Keratinocyte (primary cell): Measurements from ENCODE around the gene PAOX. TPM values are rescaled to one million over a fixed set of nuclear protein-coding genes. Genes with fewer than 3 reads are reported as not detected.

ENCODE experiments used
- DNase-seq: peaks from one replicate; pipeline ENCODE4 v3.0.0-alpha.2; 2011; ENCODE audit warnings: low read depth, missing footprints, low spot score
- FAIRE-seq: peaks from 2 replicates; lab custom pipeline; 2011; peaks lifted over from hg19 to GRCh38; lab: Jason Lieb, UNC
- H2AFZ ChIP-seq: 2 replicates; pipeline ENCODE4 v1.6.0; 2012; ENCODE audit warnings: low read length, control low read depth, inconsistent platforms; ENCODE audit not compliant: control insufficient read depth
- H3K27ac ChIP-seq: 2 replicates; pipeline ENCODE4 v1.5.1; 2011; ENCODE audit warnings: low read length; ENCODE audit not compliant: control insufficient read depth, insufficient read depth
- H3K27me3 ChIP-seq: 3 replicates; pipeline ENCODE4 v1.6.0; 2011; ENCODE audit warnings: low read length; ENCODE audit not compliant: control insufficient read depth, insufficient read depth; ENCODE audit errors: extremely low read depth
- H3K36me3 ChIP-seq, 2 experiments: 2 replicates in 1 of 2; 3 replicates in 1 of 2; pipeline ENCODE4 v1.5.1; 2011; ENCODE audit warnings: low read length in 2 of 2, mild to moderate bottlenecking in 1 of 2; ENCODE audit not compliant: control insufficient read depth in 2 of 2, insufficient read depth in 2 of 2; ENCODE audit errors: extremely low read depth in 1 of 2
- H3K4me1 ChIP-seq: 3 replicates; pipeline ENCODE4 v1.5.1; 2011; ENCODE audit warnings: low read length; ENCODE audit not compliant: control insufficient read depth, insufficient read depth; ENCODE audit errors: extremely low read depth
- H3K4me2 ChIP-seq: 3 replicates; pipeline ENCODE4 v1.6.0; 2011; ENCODE audit warnings: low read depth, low read length; ENCODE audit not compliant: control insufficient read depth, insufficient read depth; ENCODE audit errors: extremely low read depth
- H3K4me3 ChIP-seq, 3 experiments: fragments of 200-600 bp in 1 of 3; sonication (generic) in 1 of 3; 2 replicates in 2 of 3; 3 replicates in 1 of 3; pipeline ENCODE4 v1.5.1; 2011 to 2016; ENCODE audit warnings: low read length in 3 of 3, mild to moderate bottlenecking in 3 of 3, control low read depth in 2 of 3, inconsistent platforms in 1 of 3, low read depth in 1 of 3, mixed read lengths in 1 of 3, mixed run types in 1 of 3, moderate library complexity in 1 of 3; ENCODE audit not compliant: control insufficient read depth in 2 of 3, insufficient read depth in 2 of 3; ENCODE audit errors: extremely low read depth in 1 of 3
- H3K79me2 ChIP-seq: 2 replicates; pipeline ENCODE4 v1.6.0; 2012; ENCODE audit warnings: low read length; ENCODE audit not compliant: control insufficient read depth, insufficient read depth
- H3K9ac ChIP-seq: 3 replicates; pipeline ENCODE4 v1.6.0; 2011; ENCODE audit warnings: low read length; ENCODE audit not compliant: control insufficient read depth, insufficient read depth; ENCODE audit errors: extremely low read depth
- H3K9me1 ChIP-seq: 3 replicates; pipeline ENCODE4 v1.6.0; 2011; ENCODE audit warnings: low read length; ENCODE audit not compliant: control insufficient read depth, insufficient read depth; ENCODE audit errors: extremely low read depth
- H3K9me3 ChIP-seq: 2 replicates; pipeline ENCODE4 v1.5.1; 2012; ENCODE audit warnings: low read depth, low read length; ENCODE audit not compliant: control insufficient read depth
- H4K20me1 ChIP-seq: 3 replicates; pipeline ENCODE4 v1.6.0; 2011; ENCODE audit warnings: low read length; ENCODE audit not compliant: control insufficient read depth, insufficient read depth; ENCODE audit errors: extremely low read depth
- CTCF ChIP-seq, 3 experiments: IDR thresholded peaks in 1 of 3; conservative IDR thresholded peaks in 1 of 3; optimal IDR thresholded peaks in 1 of 3; 2 replicates in 2 of 3; 3 replicates in 1 of 3; pipeline versions ENCODE3 to v1.5.1; 2011; ENCODE audit warnings: low read length in 3 of 3, mild to moderate bottlenecking in 3 of 3, moderate library complexity in 2 of 3, control low read depth in 1 of 3, inconsistent platforms in 1 of 3; ENCODE audit not compliant: insufficient read depth in 2 of 3; ENCODE audit errors: extremely low read depth in 1 of 3
- EZH2 ChIP-seq: IDR thresholded peaks from one replicate; pipeline ENCODE4 v1.6.1; 2012; ENCODE audit warnings: inconsistent platforms, mild to moderate bottlenecking, low read length, moderate library complexity
- dilution Hi-C: fragments of 300-500 bp; cut with MboI; formaldehyde crosslinking; loops from one replicate; pipeline ENCODE4 v1.7.0; 2020; ENCODE audit warnings: low sequenced_read_pairs; ENCODE audit not compliant: extremely low pct_ligation_motif_present
- polyA plus RNA-seq, 5 experiments: library from polyadenylated mRNA; depleted of rRNA in 3 of 5; stranded (reverse) in 3 of 5; stranded (forward) in 1 of 5; unstranded in 1 of 5; fragments of >200 nt; gene quantifications; 1 replicate in 1 of 5; 2 replicates in 3 of 5; 3 replicates in 1 of 5; pipeline versions ENCODE4 v1.2.1 to v1.2.3, GENCODE V29; 2011 to 2012; ENCODE audit warnings: missing spikeins in 2 of 5, low read depth in 1 of 5, low replicate concordance in 1 of 5

Gene PAOX
- polyA plus RNA-seq, 1 donor (not counting 4 experiments of a cell fraction or from before 2014, with no cell fraction given) = 2.6 TPM

GRCh38 chr10:133388236-133388972, 9.3 kb downstream of the PAOX start:
- no peak for TF ChIP-seq EZH2
- TF ChIP-seq CTCF (optimal IDR thresholded peaks at IDR 0.05 in 1 of 3, IDR thresholded peaks at IDR 0.05 in 1 of 3, conservative IDR thresholded peaks at IDR 0.05 in 1 of 3; ENCODE audit: extremely low read depth in 1 of 3, insufficient read depth in 2 of 3, low read length in 3 of 3) = no peak
- H4K20me1 ChIP-seq = no peaks in the 10 kb centered on the region
- peaks cover 11% of the 10 kb centered on the region for H3K4me1 ChIP-seq
- H3K4me2 ChIP-seq = no peak overlapping the region
- H3K27ac ChIP-seq = no peak overlapping the region
- no peaks in the 10 kb centered on the region for H3K9me3 ChIP-seq
- no peaks in the 10 kb centered on the region for H3K27me3 ChIP-seq
- H3K9me1 ChIP-seq = no peaks in the 10 kb centered on the region
- DNase-seq (no peak), FAIRE-seq (no peak)
- no peak overlapping the region for H3K4me3 ChIP-seq
- dilution Hi-C loops = no loop called here
- no peaks in the 10 kb centered on the region for H3K36me3 ChIP-seq
- H2AFZ ChIP-seq = no peak overlapping the region
- H3K79me2 ChIP-seq = no peaks in the 10 kb centered on the region
- no peak overlapping the region for H3K9ac ChIP-seq

GRCh38 chr10:133388973-133389818, 10.1 kb downstream of the PAOX start:
- H3K27ac ChIP-seq = no peak overlapping the region

More at GRCh38 chr10:133388973-133389818, 10.1 kb downstream of the PAOX start:
- dilution Hi-C loops = no loop called here
- H3K4me1 ChIP-seq = peaks cover 11% of the 10 kb centered on the region
- DNase-seq (no peak), FAIRE-seq (no peak)
- H3K27me3 ChIP-seq = no peaks in the 10 kb centered on the region
- no peaks in the 10 kb centered on the region for H3K36me3 ChIP-seq
- no peaks in the 10 kb centered on the region for H3K9me1 ChIP-seq
- no peak overlapping the region for H3K4me2 ChIP-seq
- H4K20me1 ChIP-seq = no peaks in the 10 kb centered on the region
- H3K9me3 ChIP-seq = no peaks in the 10 kb centered on the region
- H3K4me3 ChIP-seq = no peak overlapping the region
- H2AFZ ChIP-seq = no peak overlapping the region
- no peak overlapping the region for H3K9ac ChIP-seq
- TF ChIP-seq EZH2 (no peak), CTCF (optimal IDR thresholded peaks at IDR 0.05 in 1 of 3, IDR thresholded peaks at IDR 0.05 in 1 of 3, conservative IDR thresholded peaks at IDR 0.05 in 1 of 3; ENCODE audit: extremely low read depth in 1 of 3, insufficient read depth in 2 of 3, low read length in 3 of 3) (no peak)
- peaks cover 2% of the 10 kb centered on the region for H3K79me2 ChIP-seq
